GM18861 (cell line): ENCODE measurements around the gene EBF3.

Source experiments
- ATAC-seq: cut with Tn5 transposase; IDR thresholded peaks from one replicate; pipeline ENCODE4 v1.9.1; 2021; ENCODE audit not compliant: unreplicated experiment

The EBF3 gene

GRCh38 chr10:129945941-129946760 lies 17.9 kb downstream of the EBF3 start:
- ATAC-seq, result no peak

DNA sequence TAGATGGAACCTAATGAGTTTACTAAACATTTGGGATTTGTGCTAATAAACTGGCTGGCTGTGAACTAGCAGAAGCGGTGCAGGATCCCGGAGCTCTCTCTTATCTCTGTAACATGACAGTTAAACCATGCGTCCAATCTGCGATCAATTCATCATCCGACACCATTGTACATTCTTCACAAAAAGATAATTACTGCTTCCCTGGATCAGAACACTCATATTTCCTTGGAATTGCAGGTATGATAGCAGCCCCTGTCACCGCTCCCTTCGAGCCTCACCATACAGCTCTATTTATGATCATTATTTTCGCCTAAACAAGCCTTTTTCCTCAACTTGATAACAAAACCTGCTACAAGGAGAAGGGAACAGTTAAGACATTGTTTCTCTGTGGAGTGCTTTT lies 18.5 kb downstream of the EBF3 start:
- no peak for ATAC-seq

- no peak for ATAC-seq
These were observed 19.0 kb downstream of the EBF3 start for GRCh38 chr10:129945064-129945463.

GRCh38 chr10:129944456-129944855 lies 19.6 kb downstream of the EBF3 start:
- ATAC-seq, result no peak

- no peak for ATAC-seq
These were observed 20.9 kb downstream of the EBF3 start for GRCh38 chr10:129942936-129943715.

GRCh38 chr10:129942391-129942790 lies 21.7 kb downstream of the EBF3 start:
- no peak for ATAC-seq

DNA sequence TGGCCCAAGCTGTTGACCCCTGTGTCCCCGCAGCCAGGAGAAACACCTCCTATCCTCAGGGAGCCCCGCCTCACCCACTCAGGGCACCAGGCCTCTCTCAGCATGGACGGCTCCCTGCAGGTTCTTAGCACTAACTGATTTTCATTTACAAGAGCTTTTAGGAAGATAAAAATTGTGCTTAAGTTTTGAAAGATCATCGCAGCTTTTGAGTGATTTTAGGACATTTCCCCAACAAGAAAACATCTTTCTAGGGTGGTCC lies 22.1 kb downstream of the EBF3 start:
- ATAC-seq, result no peak

GRCh38 chr10:129941199-129942018 lies 22.7 kb downstream of the EBF3 start:
- no peak for ATAC-seq

GRCh38 chr10:129940617-129941198 lies 23.4 kb downstream of the EBF3 start:
- ATAC-seq, result no peak

- ATAC-seq, result no peak
These were observed 24.4 kb downstream of the EBF3 start for GRCh38 chr10:129939416-129940275.

GRCh38 chr10:129938460-129938859 lies 25.6 kb downstream of the EBF3 start:
- no peak for ATAC-seq

- no peak for ATAC-seq
These were observed 26.7 kb downstream of the EBF3 start for GRCh38 chr10:129937351-129937751.

DNA sequence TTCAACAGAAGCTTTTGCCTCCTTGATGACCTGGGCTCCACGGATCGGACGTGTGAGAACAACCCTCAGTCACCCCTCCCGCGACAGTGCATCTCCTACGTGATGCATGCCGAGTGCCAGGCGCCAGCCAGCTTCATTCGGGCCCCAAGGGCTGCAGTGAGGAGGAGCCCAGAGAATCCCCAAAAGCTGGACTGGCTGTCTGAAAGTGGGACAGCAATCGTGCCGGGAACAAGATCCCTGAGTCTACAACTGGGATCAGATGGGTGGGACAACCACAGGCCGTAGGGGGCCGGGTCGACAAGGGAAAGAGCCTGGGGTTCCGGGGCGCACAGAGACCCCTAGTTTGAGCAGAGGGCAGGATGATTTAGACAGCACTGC lies 27.2 kb downstream of the EBF3 start:
- no peak for ATAC-seq

GRCh38 chr10:129936266-129936922 lies 27.7 kb downstream of the EBF3 start:
- no peak for ATAC-seq

DNA sequence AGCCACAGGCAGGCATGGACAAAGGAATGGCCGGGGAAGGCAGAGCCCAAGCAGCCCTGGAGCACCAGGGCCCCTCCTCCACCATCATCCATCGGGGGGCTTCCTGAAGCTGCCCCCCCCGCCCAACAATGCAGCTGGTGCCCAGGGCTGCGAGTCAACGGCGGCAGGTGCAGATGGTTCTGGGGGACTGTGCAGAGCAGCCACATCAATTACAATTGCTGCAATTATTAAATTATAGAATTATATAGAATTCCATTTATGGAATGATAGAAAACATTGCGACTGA lies 28.3 kb downstream of the EBF3 start:
- ATAC-seq, result no peak

- no peak for ATAC-seq
These were observed 28.8 kb downstream of the EBF3 start for GRCh38 chr10:129935102-129935866.

- no peak for ATAC-seq
These were observed 29.7 kb downstream of the EBF3 start for GRCh38 chr10:129934196-129934925.

- ATAC-seq, result no peak
These were observed 30.5 kb downstream of the EBF3 start for GRCh38 chr10:129933456-129934092.
